Measurements from ENCODE around the gene SLC6A9.

SLC6A9 gene

DNA sequence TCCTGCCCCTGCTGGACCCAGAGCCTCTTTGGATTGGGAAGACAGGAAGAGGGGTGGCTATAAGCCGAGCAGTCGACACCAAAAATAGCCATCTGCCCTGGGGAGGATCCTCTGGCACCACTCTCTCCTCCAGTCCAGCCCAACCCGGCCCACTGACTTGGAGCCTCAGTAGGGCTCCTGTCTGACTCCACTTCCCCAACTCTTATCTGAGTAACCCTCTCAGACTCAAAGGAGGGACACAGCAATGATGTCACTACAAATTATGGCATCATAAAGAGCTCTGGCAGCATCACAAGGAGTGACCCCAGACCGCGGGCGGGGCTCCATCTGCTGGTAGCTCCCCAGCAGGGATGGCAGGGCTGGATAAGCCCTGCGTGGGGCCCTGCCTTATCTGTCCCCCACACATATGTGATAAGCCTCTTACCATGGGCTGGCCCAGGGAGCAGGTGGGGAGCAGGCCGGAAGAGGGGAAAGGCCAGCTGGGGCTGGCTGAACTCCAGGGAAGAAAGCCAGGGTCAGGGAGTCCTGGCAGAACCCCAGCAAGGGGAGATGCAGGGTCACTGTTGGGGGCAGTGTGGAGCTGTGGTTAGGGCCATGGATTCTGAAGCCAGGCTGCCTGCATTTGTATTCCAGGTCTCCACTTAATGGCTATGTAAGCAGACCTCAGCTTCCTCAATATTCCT is 4.6 kb upstream of the SLC6A9 start:
- Histone ChIP-seq H3K9ac (ENCODE audit: low read depth, low read length) (no peak overlapping the region), H3K9me3 (ENCODE audit: insufficient read depth, low read depth, low read length) (no peaks in the 10 kb centered on the region), H3K4me3 (ENCODE audit: low read length) (no peak overlapping the region), H3K36me3 (ENCODE audit: insufficient read depth, low read length) (no peaks in the 10 kb centered on the region), H3K27ac (ENCODE audit: low read depth, low read length) (no peak overlapping the region), H3K27me3 (ENCODE audit: insufficient read depth, low read length) (no peaks in the 10 kb centered on the region), H3K4me1 (ENCODE audit: insufficient read depth, low read length) (peaks cover 13% of the 10 kb centered on the region)
- WGBS = 74% methylated on average over 8 of the region's 8 CpGs

DNA sequence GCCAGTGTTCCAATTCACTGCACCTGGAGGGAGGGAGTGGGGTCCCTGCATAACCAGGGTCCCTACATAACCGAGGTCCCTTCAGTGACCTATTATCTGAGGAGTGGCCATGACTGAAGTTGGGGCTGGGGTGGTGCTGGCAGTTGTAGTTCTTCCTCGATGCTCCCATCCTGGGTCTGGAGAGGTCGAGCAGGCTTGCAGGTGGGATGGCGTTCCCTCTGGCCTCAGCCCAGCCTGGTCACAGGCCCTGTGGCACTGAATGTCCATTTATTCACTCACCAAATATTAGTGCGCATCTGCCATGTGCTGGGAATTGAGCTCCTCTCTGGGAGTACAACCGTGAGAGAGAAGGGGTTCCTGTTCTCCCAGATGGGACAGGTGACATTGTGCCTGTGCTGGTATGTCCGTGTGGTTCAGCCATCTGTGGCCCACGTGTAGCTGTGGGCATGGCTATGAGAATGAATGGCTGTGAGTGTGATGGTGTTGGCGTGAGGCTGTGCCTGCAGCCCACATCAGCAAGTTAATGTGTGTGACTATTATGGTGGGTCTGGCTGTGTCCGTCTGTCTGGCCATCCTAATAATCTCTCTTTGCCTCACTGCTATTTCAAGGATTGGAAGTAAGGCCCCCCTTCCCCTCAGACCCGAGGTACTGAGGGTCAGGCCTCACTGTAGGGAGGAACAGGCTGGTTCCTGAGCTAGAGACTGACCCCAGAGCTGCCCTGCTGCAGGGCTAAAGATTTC is 3.9 kb upstream of the SLC6A9 start:
- Histone ChIP-seq H3K9me3 (ENCODE audit: insufficient read depth, low read depth, low read length) (no peaks in the 10 kb centered on the region), H3K4me3 (ENCODE audit: low read length) (no peak overlapping the region), H3K9ac (ENCODE audit: low read depth, low read length) (no peak overlapping the region), H3K27me3 (ENCODE audit: insufficient read depth, low read length) (no peaks in the 10 kb centered on the region), H3K4me1 (ENCODE audit: insufficient read depth, low read length) (peaks cover 13% of the 10 kb centered on the region), H3K27ac (ENCODE audit: low read depth, low read length) (no peak overlapping the region), H3K36me3 (ENCODE audit: insufficient read depth, low read length) (no peaks in the 10 kb centered on the region)
- WGBS = 90% methylated on average over 11 of the region's 11 CpGs

DNA sequence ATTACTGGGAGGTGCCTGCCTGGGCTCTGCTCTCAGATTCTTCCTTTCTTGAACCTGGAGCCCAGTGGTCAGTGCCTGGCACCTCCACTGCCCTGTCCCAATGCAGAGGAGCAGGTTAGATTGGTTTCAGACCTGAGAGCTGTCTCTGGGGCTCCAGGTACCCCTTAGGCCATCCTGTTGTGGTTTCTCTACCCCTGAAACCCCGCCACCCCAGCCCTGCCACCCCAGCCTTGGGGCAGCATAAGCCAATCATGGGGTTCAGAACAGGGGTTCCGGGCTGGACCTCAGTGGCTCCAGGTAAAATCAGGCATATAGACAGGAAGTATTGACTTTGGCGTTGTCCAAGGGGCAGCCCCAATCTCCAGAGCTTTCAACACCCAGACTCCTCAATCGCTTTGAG is 3.2 kb upstream of the SLC6A9 start:
- Histone ChIP-seq H3K9me3 (ENCODE audit: insufficient read depth, low read depth, low read length) (no peaks in the 10 kb centered on the region), H3K27ac (ENCODE audit: low read depth, low read length) (no peak overlapping the region), H3K36me3 (ENCODE audit: insufficient read depth, low read length) (no peaks in the 10 kb centered on the region), H3K4me3 (ENCODE audit: low read length) (no peak overlapping the region), H3K27me3 (ENCODE audit: insufficient read depth, low read length) (no peaks in the 10 kb centered on the region), H3K9ac (ENCODE audit: low read depth, low read length) (no peak overlapping the region), H3K4me1 (ENCODE audit: insufficient read depth, low read length) (peaks cover 16% of the 10 kb centered on the region)
- WGBS = 96% methylated on average over 4 of the region's 4 CpGs

DNA sequence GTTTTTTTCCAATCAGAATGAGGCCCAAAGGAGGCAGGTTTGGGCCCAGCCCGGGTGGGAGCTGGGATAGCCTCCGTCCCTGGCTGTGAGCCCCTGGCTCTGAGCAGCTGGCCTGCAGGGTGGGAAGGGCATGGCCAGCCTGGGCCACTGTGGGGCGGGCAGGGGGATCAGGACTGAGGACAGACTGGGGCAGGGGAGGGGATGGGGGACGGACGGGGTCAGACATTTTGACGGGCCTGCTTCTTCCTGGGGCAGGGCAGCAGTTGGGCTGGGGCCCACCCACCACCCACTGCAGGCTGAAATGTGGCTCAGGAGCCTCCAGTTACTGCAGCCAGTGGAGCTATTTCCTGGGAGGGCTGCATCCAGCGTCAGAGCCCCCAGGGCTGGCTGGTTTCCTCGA is 2.5 kb upstream of the SLC6A9 start:
- Histone ChIP-seq H3K4me3 (ENCODE audit: low read length) (no peak overlapping the region), H3K27ac (ENCODE audit: low read depth, low read length) (no peak overlapping the region), H3K27me3 (ENCODE audit: insufficient read depth, low read length) (no peaks in the 10 kb centered on the region), H3K9me3 (ENCODE audit: insufficient read depth, low read depth, low read length) (no peaks in the 10 kb centered on the region), H3K36me3 (ENCODE audit: insufficient read depth, low read length) (no peaks in the 10 kb centered on the region), H3K4me1 (ENCODE audit: insufficient read depth, low read length) (peaks cover 18% of the 10 kb centered on the region), H3K9ac (ENCODE audit: low read depth, low read length) (no peak overlapping the region)
- 77% methylated on average over 8 of the region's 8 CpGs for WGBS

DNA sequence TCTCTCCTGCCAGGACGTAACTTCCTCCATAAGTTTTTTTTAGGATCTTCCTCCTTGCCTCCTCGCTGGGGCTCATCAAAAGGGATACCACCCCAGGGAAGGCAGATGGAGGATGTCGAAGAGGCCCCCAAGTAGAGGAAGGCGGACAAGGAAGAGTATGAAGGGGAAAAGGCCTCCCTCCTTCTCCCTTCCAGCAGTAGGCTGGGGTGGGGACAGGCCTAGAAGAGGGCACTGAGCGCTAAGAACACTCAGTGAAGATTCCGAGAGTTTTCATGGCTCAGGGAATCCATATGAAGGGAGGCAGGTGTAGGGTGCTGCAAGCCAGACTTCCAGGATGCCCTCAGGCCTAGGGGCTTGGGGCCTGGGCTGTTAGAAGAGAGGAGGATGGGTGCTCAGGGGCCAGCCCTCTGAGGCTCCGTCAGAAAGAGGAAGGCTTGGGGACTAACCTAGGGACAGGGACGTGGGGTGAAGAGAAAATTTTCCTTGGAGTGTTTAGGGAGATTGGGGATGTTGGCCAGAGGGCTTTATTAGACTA is 1.8 kb upstream of the SLC6A9 start:
- Histone ChIP-seq H3K9me3 (ENCODE audit: insufficient read depth, low read depth, low read length) (no peaks in the 10 kb centered on the region), H3K36me3 (ENCODE audit: insufficient read depth, low read length) (no peaks in the 10 kb centered on the region), H3K27ac (ENCODE audit: low read depth, low read length) (no peak overlapping the region), H3K9ac (ENCODE audit: low read depth, low read length) (no peak overlapping the region), H3K4me3 (ENCODE audit: low read length) (no peak overlapping the region), H3K4me1 (ENCODE audit: insufficient read depth, low read length) (peaks cover 18% of the 10 kb centered on the region), H3K27me3 (ENCODE audit: insufficient read depth, low read length) (no peaks in the 10 kb centered on the region)
- WGBS = 90% methylated on average over 8 of the region's 8 CpGs

DNA sequence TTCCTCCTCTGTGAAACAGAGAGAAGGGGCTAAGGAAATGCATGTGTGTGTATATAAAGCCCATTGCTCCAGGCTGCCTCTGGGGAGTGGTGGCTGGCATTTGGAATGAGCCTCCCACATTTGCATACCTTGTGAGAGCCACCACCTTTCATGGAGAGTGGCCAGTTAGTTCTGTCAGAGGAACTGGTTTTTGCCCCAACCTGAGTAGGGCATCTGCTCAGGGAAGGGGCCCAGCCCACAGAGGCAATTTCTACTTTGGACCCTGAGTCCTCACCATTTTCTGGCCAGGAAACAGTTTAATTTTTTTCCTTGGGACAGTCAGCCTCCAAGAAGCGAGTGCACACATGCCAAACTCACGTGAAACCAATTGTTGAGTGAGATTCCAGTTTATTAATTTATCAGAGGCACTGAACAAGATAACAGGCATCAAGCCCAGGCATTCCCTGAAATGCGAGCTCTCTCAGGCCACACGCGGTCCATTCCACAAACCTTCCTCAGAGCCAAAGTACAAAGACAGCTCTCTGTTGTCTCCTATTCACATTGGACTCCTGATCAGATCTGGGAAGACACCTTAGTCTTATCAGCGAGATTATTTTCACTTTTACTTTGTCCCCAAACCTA is 1.0 kb upstream of the SLC6A9 start:
- peak overlapping the region; percentile 65 for H3K4me3 ChIP-seq (ENCODE audit: low read length)
- H3K36me3 ChIP-seq (ENCODE audit: insufficient read depth, low read length) = no peaks in the 10 kb centered on the region
- 77% methylated on average over 6 of the region's 6 CpGs for WGBS
- peaks cover 18% of the 10 kb centered on the region for H3K4me1 ChIP-seq (ENCODE audit: insufficient read depth, low read length)
- peak overlapping the region; percentile 89 for H3K9ac ChIP-seq (ENCODE audit: low read depth, low read length)
- no peaks in the 10 kb centered on the region for H3K27me3 ChIP-seq (ENCODE audit: insufficient read depth, low read length)
- H3K9me3 ChIP-seq (ENCODE audit: insufficient read depth, low read depth, low read length) = no peaks in the 10 kb centered on the region
- H3K27ac ChIP-seq (ENCODE audit: low read depth, low read length) = peak overlapping the region; percentile 54

DNA sequence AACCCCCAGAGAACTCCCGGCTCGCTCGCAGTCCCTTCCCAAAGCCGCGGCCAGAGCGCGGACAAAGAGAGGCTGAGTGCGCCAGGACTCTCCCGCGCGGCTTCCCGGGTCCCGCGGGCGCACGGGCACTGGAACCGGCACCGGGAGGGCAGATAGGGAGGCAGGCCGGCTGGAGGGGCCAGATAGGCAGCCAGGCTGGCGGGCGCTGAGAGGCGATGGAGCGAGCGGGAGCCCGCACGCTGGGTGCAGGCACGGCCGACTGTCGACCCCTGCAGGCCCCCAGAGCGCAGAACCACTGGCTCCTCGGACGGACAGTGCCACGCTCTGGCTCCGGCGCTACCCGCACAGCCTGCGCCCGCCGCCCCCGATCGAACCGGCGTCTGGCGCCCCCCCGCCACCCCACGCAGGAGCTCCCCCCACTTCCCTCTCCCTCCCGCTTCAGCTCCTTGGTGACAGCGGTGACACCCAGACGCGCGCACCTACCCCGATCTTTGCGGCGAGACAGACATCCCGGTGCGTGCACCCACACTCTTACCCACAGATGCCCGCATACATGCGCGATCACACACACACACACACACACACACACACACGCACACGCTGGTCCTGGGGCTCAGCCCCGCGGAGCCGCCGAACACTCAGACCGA is 534 bp downstream of the SLC6A9 start:
- H3K27ac ChIP-seq (ENCODE audit: low read depth, low read length) = peak overlapping the region; percentile 54; the same call in 1 of the 2 replicates
- H3K4me3 ChIP-seq (ENCODE audit: low read length) = peak overlapping the region; percentile 65
- H3K9me3 ChIP-seq (ENCODE audit: insufficient read depth, low read depth, low read length) = no peaks in the 10 kb centered on the region
- H3K9ac ChIP-seq (ENCODE audit: low read depth, low read length) = peak overlapping the region; percentile 89
- H3K36me3 ChIP-seq (ENCODE audit: insufficient read depth, low read length) = no peaks in the 10 kb centered on the region
- H3K4me1 ChIP-seq (ENCODE audit: insufficient read depth, low read length) = peaks cover 18% of the 10 kb centered on the region
- WGBS = under 1% methylated on average over 64 of the region's 66 CpGs
- H3K27me3 ChIP-seq (ENCODE audit: insufficient read depth, low read length) = no peaks in the 10 kb centered on the region

DNA sequence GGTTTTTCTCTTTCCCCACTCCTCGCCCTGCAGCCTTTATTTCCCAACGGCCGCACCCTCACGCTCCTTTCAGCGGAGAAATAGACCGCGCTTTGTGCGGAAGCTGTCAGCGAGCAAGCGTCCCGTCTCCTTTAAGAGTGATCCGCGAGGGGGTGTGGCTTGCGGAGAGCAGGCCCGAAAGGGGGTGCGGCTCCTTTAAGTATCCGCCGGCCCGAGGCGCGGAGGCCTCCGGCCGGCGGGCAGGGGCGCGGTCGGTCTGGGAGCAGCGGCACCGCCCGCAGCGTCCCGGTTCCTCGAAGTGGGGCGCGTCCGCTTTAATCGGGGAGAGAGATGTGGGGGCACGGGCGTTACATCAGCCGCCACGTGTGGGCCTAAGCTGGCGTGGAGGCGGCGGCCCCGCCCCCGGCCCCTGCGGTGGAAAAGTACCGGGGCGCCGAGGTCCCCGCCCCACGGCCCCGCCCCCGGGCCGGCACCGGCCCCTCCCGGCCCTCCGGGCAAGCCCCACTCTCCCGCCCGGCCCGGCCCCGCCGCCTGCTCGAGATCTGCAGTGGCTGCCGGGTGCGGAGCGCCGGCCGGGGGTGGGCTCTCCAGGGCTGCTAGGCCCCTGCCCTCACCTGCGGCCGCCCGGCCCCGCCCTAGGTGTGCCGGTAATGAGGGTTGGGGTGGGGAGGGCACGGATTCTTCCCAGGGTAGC is 1.2 kb downstream of the SLC6A9 start:
- Histone ChIP-seq H3K9me3 (ENCODE audit: insufficient read depth, low read depth, low read length) (no peaks in the 10 kb centered on the region), H3K27me3 (ENCODE audit: insufficient read depth, low read length) (no peaks in the 10 kb centered on the region), H3K4me1 (ENCODE audit: insufficient read depth, low read length) (peaks cover 18% of the 10 kb centered on the region), H3K9ac (ENCODE audit: low read depth, low read length) (peak overlapping the region; percentile 89), H3K4me3 (ENCODE audit: low read length) (peak overlapping the region; percentile 65), H3K27ac (ENCODE audit: low read depth, low read length) (peak overlapping the region; percentile 54; the same call in 1 of the 2 replicates), H3K36me3 (ENCODE audit: insufficient read depth, low read length) (no peaks in the 10 kb centered on the region)
- under 1% methylated on average over 75 of the region's 75 CpGs for WGBS

DNA sequence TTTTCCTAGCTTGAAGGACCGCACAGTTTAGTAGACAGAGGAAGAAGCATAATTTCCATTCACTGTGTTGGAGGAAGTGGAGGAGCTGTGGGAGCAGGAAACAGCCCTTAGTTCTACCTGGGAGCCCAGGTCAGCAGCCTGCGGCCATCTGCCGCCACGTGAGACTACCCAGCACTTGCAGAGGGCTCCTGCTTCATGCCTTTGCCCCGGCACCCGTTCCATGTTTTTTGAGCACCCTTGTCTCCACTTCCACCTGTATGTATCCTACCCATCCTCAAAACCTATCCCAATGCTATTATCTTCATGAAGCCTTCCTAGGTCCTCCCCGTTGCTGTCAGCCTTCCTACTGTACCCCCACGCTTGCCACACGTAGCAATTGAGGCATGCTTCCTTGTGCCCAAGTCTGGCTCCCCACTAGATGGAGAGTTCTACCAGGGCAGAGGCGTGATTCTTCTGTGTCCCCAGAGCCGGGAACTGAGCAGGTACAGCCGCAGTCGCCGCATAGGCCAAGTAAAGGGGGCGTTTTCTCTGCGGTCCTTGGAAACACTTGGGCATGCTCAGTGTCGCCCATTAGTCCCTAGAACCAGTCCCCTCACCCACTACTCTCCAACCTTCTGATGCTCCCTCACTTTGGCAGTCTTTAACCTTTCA is 1.9 kb downstream of the SLC6A9 start:
- no peaks in the 10 kb centered on the region for H3K36me3 ChIP-seq (ENCODE audit: insufficient read depth, low read length)
- no peaks in the 10 kb centered on the region for H3K9me3 ChIP-seq (ENCODE audit: insufficient read depth, low read depth, low read length)
- H3K27me3 ChIP-seq (ENCODE audit: insufficient read depth, low read length) = no peaks in the 10 kb centered on the region
- WGBS = 40% methylated on average over 17 of the region's 17 CpGs
- peak overlapping the region; percentile 79 for H3K9ac ChIP-seq (ENCODE audit: low read depth, low read length)
- no peak overlapping the region for H3K27ac ChIP-seq (ENCODE audit: low read depth, low read length)
- H3K4me1 ChIP-seq (ENCODE audit: insufficient read depth, low read length) = peaks cover 18% of the 10 kb centered on the region
- H3K4me3 ChIP-seq (ENCODE audit: low read length) = peak overlapping the region; percentile 65

DNA sequence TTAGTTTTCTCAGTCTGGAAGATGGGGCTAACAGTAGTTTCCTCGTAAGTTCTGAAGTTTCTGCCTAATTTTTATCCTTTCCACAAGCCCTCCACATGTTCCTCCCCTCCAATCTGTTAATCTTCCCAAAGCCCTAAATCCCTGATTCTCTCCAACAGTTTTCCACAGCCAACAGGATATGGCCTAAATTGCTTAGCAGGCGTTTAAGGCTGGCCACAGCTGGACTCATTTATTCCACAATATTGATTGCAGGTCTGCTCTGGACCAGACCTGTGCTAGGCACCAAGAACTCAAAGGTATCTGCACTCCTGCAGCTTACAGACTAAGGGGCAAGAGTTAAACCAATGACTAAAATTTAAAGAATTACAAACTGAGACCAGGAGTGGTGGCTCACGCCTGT is 3.9 kb downstream of the SLC6A9 start:
- H3K27ac ChIP-seq (ENCODE audit: low read depth, low read length) = no peak overlapping the region
- H3K4me3 ChIP-seq (ENCODE audit: low read length) = no peak overlapping the region
- H3K27me3 ChIP-seq (ENCODE audit: insufficient read depth, low read length) = no peaks in the 10 kb centered on the region
- no peaks in the 10 kb centered on the region for H3K9me3 ChIP-seq (ENCODE audit: insufficient read depth, low read depth, low read length)
- H3K9ac ChIP-seq (ENCODE audit: low read depth, low read length) = no peak overlapping the region
- 94% methylated on average over 3 of the region's 3 CpGs for WGBS
- H3K36me3 ChIP-seq (ENCODE audit: insufficient read depth, low read length) = peaks cover 6% of the 10 kb centered on the region
- H3K4me1 ChIP-seq (ENCODE audit: insufficient read depth, low read length) = peaks cover 14% of the 10 kb centered on the region
